NCI-H146 (cell line): ENCODE data around the gene MADCAM1.
A peak's percentile ranks its signal among the peaks of the same experiment; 100 is the strongest.
"Not testable (repeated sequence)": the region's sequence is repeated elsewhere in the genome, so short reads cannot be mapped to it uniquely, and the experiment has no call there.

Source experiments
- DNase-seq: peaks from one replicate; lab custom pipeline; 2025; lab: John Stamatoyannopoulos, UW

Gene MADCAM1

GRCh38 chr19:465056-465816 is 31.1 kb upstream of the MADCAM1 start:
- no peak for DNase-seq

GRCh38 chr19:467554-467953 is 28.7 kb upstream of the MADCAM1 start:
- no peak for DNase-seq

- no peak for DNase-seq
Measured at GRCh38 chr19:468587-469256, 27.6 kb upstream of the MADCAM1 start.

- no peak for DNase-seq
Measured at GRCh38 chr19:469833-470232, 26.5 kb upstream of the MADCAM1 start.

- no peak for DNase-seq
Measured at GRCh38 chr19:470701-471100, 25.6 kb upstream of the MADCAM1 start.

GRCh38 chr19:472005-472858 is 24.1 kb upstream of the MADCAM1 start:
- no peak for DNase-seq

- DNase-seq: no peak
Measured at GRCh38 chr19:474126-475078, 21.9 kb upstream of the MADCAM1 start.

GRCh38 chr19:475360-475759 is 20.9 kb upstream of the MADCAM1 start:
- DNase-seq: no peak

GRCh38 chr19:478236-478903 is 17.9 kb upstream of the MADCAM1 start:
- DNase-seq: no peak

- no peak for DNase-seq
Measured at GRCh38 chr19:478976-479375, 17.3 kb upstream of the MADCAM1 start.

GRCh38 chr19:480016-480855 is 16.1 kb upstream of the MADCAM1 start:
- DNase-seq: peak; percentile 42

- DNase-seq: not testable (repeated sequence)
Measured at GRCh38 chr19:481100-481499, 15.2 kb upstream of the MADCAM1 start.

GRCh38 chr19:482186-483041 is 13.9 kb upstream of the MADCAM1 start:
- DNase-seq: no peak

- peak; percentile 17 for DNase-seq
Measured at GRCh38 chr19:483332-484072, 12.8 kb upstream of the MADCAM1 start.

GRCh38 chr19:484494-484893 is 11.8 kb upstream of the MADCAM1 start:
- peak; percentile 19 for DNase-seq

- DNase-seq: peak; percentile 56
Measured at GRCh38 chr19:485077-485476, 11.2 kb upstream of the MADCAM1 start.

GRCh38 chr19:485583-486236 is 10.6 kb upstream of the MADCAM1 start:
- DNase-seq: peak; percentile 86
